ENCODE results near the gene NEUROD2.

DNA sequence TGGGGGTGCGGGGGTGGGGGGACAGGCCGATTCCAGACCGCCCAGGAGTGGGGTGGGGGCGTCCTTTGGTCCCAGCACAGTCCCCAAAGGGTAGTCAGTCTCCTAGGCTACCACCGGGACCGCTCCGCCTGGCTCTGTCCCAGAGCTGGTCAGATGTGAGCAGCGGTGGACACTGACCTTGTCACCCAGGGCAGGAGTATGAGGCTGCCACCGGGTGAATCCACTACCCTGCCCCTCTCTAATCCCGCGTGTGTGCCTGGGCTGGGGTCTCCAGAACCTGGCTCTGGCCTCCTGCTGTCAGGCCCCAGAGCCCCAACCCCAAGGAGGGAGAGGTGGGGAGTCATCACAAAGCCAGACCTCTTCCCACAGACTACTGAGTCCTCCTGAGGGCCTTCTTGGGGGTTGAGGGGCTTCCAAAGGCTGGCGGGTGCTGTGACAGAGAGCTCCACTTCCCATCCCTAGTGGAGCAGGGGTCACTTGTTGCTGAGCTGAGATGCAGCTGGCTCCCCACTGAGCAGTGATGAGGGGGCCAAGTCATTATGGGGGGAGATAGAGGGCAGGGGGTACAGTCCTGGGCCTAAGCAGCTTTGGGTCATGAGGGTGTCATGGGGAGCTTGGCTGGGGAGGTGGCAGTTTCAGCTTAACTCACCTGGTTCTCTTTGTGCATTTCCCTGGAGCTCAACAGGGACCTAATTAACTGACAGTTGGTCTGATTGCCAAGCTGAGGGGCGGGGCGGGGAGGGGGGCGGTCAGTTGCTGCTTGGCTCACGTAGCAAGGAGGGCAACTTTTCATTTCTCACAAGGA, 20.2 kb upstream of the NEUROD2 start:
- TF ChIP-seq, protein P1, sequence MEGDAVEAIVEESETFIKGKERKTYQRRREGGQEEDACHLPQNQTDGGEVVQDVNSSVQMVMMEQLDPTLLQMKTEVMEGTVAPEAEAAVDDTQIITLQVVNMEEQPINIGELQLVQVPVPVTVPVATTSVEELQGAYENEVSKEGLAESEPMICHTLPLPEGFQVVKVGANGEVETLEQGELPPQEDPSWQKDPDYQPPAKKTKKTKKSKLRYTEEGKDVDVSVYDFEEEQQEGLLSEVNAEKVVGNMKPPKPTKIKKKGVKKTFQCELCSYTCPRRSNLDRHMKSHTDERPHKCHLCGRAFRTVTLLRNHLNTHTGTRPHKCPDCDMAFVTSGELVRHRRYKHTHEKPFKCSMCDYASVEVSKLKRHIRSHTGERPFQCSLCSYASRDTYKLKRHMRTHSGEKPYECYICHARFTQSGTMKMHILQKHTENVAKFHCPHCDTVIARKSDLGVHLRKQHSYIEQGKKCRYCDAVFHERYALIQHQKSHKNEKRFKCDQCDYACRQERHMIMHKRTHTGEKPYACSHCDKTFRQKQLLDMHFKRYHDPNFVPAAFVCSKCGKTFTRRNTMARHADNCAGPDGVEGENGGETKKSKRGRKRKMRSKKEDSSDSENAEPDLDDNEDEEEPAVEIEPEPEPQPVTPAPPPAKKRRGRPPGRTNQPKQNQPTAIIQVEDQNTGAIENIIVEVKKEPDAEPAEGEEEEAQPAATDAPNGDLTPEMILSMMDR (conservative IDR thresholded peaks at IDR 0.05) = no peak
- TF ChIP-seq ZFX (IDR thresholded peaks at IDR 0.05) = no peak
